ENCODE data around the gene RPP40.

GRCh38 chr6:4981761-4982160 lies 22.1 kb downstream of the RPP40 start:
- TF ChIP-seq CTCF (IDR thresholded peaks at IDR 0.05): no peak
- TF ChIP-seq POLR2AphosphoS5 (IDR thresholded peaks at IDR 0.05; ENCODE audit: low read depth, low read length): no peak
- TF ChIP-seq TCF7L2 (IDR thresholded peaks at IDR 0.05; ENCODE audit: low read depth, low read length): no peak

Data from Panc1 (cell line).